Keratinocyte (primary cell): ENCODE results near the gene PDRG1. TPM values are rescaled to one million over a fixed set of nuclear protein-coding genes. Genes with fewer than 3 reads are reported as not detected.

Experiments
- DNase-seq: peaks from one replicate; pipeline ENCODE4 v3.0.0-alpha.2; 2011; ENCODE audit warnings: low read depth, missing footprints, low spot score
- FAIRE-seq: peaks from 2 replicates; lab custom pipeline; 2011; peaks lifted over from hg19 to GRCh38; lab: Jason Lieb, UNC
- H2AFZ ChIP-seq: 2 replicates; pipeline ENCODE4 v1.6.0; 2012; ENCODE audit warnings: low read length, control low read depth, inconsistent platforms; ENCODE audit not compliant: control insufficient read depth
- H3K27ac ChIP-seq: 2 replicates; pipeline ENCODE4 v1.5.1; 2011; ENCODE audit warnings: low read length; ENCODE audit not compliant: control insufficient read depth, insufficient read depth
- H3K27me3 ChIP-seq: 3 replicates; pipeline ENCODE4 v1.6.0; 2011; ENCODE audit warnings: low read length; ENCODE audit not compliant: control insufficient read depth, insufficient read depth; ENCODE audit errors: extremely low read depth
- H3K36me3 ChIP-seq, 2 experiments: 2 replicates in 1 of 2; 3 replicates in 1 of 2; pipeline ENCODE4 v1.5.1; 2011; ENCODE audit warnings: low read length in 2 of 2, mild to moderate bottlenecking in 1 of 2; ENCODE audit not compliant: control insufficient read depth in 2 of 2, insufficient read depth in 2 of 2; ENCODE audit errors: extremely low read depth in 1 of 2
- H3K4me1 ChIP-seq: 3 replicates; pipeline ENCODE4 v1.5.1; 2011; ENCODE audit warnings: low read length; ENCODE audit not compliant: control insufficient read depth, insufficient read depth; ENCODE audit errors: extremely low read depth
- H3K4me2 ChIP-seq: 3 replicates; pipeline ENCODE4 v1.6.0; 2011; ENCODE audit warnings: low read depth, low read length; ENCODE audit not compliant: control insufficient read depth, insufficient read depth; ENCODE audit errors: extremely low read depth
- H3K4me3 ChIP-seq, 3 experiments: fragments of 200-600 bp in 1 of 3; sonication (generic) in 1 of 3; 2 replicates in 2 of 3; 3 replicates in 1 of 3; pipeline ENCODE4 v1.5.1; 2011 to 2016; ENCODE audit warnings: low read length in 3 of 3, mild to moderate bottlenecking in 3 of 3, control low read depth in 2 of 3, inconsistent platforms in 1 of 3, low read depth in 1 of 3, mixed read lengths in 1 of 3, mixed run types in 1 of 3, moderate library complexity in 1 of 3; ENCODE audit not compliant: control insufficient read depth in 2 of 3, insufficient read depth in 2 of 3; ENCODE audit errors: extremely low read depth in 1 of 3
- H3K79me2 ChIP-seq: 2 replicates; pipeline ENCODE4 v1.6.0; 2012; ENCODE audit warnings: low read length; ENCODE audit not compliant: control insufficient read depth, insufficient read depth
- H3K9ac ChIP-seq: 3 replicates; pipeline ENCODE4 v1.6.0; 2011; ENCODE audit warnings: low read length; ENCODE audit not compliant: control insufficient read depth, insufficient read depth; ENCODE audit errors: extremely low read depth
- H3K9me1 ChIP-seq: 3 replicates; pipeline ENCODE4 v1.6.0; 2011; ENCODE audit warnings: low read length; ENCODE audit not compliant: control insufficient read depth, insufficient read depth; ENCODE audit errors: extremely low read depth
- H3K9me3 ChIP-seq: 2 replicates; pipeline ENCODE4 v1.5.1; 2012; ENCODE audit warnings: low read depth, low read length; ENCODE audit not compliant: control insufficient read depth
- H4K20me1 ChIP-seq: 3 replicates; pipeline ENCODE4 v1.6.0; 2011; ENCODE audit warnings: low read length; ENCODE audit not compliant: control insufficient read depth, insufficient read depth; ENCODE audit errors: extremely low read depth
- EZH2 ChIP-seq: IDR thresholded peaks from one replicate; pipeline ENCODE4 v1.6.1; 2012; ENCODE audit warnings: inconsistent platforms, mild to moderate bottlenecking, low read length, moderate library complexity
- dilution Hi-C: fragments of 300-500 bp; cut with MboI; formaldehyde crosslinking; loops from one replicate; pipeline ENCODE4 v1.7.0; 2020; ENCODE audit warnings: low sequenced_read_pairs; ENCODE audit not compliant: extremely low pct_ligation_motif_present
- polyA plus RNA-seq, 5 experiments: library from polyadenylated mRNA; depleted of rRNA in 3 of 5; stranded (reverse) in 3 of 5; stranded (forward) in 1 of 5; unstranded in 1 of 5; fragments of >200 nt; gene quantifications; 1 replicate in 1 of 5; 2 replicates in 3 of 5; 3 replicates in 1 of 5; pipeline versions ENCODE4 v1.2.1 to v1.2.3, GENCODE V29; 2011 to 2012; ENCODE audit warnings: missing spikeins in 2 of 5, low read depth in 1 of 5, low replicate concordance in 1 of 5
- TF ChIP-seq, protein P1 (sequence below), 3 experiments: IDR thresholded peaks in 1 of 3; conservative IDR thresholded peaks in 1 of 3; optimal IDR thresholded peaks in 1 of 3; 2 replicates in 2 of 3; 3 replicates in 1 of 3; pipeline versions ENCODE3 to v1.5.1; 2011; ENCODE audit warnings: low read length in 3 of 3, mild to moderate bottlenecking in 3 of 3, moderate library complexity in 2 of 3, control low read depth in 1 of 3, inconsistent platforms in 1 of 3; ENCODE audit not compliant: insufficient read depth in 2 of 3; ENCODE audit errors: extremely low read depth in 1 of 3

The PDRG1 gene
- polyA plus RNA-seq, 1 donor (not counting 4 experiments of a cell fraction or from before 2014, with no cell fraction given), result 15.3 TPM

DNA sequence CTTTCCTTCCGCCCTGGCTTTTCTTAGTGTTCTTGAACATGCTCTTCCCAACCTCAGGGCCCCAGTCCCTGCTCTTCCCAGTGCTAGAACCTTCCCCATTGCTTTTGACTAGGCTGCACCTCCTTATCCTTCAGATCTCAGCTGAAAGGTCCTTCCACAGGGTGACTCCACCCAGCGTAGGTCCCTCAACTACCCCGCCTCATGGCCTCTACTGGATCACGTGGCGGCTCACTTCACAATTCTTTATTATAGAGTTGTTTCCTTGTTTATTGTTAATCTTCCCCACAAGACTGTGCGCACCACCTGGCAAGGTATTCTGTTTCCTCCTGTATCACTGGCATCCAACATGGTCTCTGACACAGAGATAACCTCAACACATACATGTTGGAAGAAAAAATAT, 50.2 kb downstream of the PDRG1 start:
- H3K4me3 ChIP-seq, result no peak overlapping the region
- dilution Hi-C loops, result no loop called here
- no peaks in the 10 kb centered on the region for H4K20me1 ChIP-seq

DNA sequence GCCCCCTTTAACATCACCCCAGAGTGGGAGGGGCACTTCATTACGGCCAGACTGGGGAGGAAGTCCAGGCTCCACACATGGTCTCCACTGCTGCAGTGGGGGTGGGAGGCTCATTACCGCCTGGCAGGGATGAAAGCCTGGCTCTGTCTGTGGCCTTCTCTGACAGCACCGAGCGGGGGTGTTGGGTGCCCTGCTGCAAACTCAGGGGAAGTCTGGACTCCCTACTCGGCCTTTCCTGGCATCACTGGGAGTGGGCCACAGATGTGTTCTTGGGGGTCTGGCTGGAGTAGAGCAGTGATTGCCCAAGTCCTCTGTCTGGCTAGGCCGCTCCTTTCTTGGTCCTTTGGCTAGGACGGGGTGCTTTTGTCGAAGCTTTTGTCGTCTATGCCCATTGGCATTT, 54.3 kb downstream of the PDRG1 start:
- no peak overlapping the region for H3K4me3 ChIP-seq
- no peaks in the 10 kb centered on the region for H4K20me1 ChIP-seq
- dilution Hi-C loops, result no loop called here
- no peaks in the 10 kb centered on the region for H3K4me1 ChIP-seq
- H3K4me2 ChIP-seq, result no peak overlapping the region
- no peaks in the 10 kb centered on the region for H3K79me2 ChIP-seq
- H3K9ac ChIP-seq, result no peak overlapping the region
- no peaks in the 10 kb centered on the region for H3K36me3 ChIP-seq
- no peaks in the 10 kb centered on the region for H3K9me3 ChIP-seq
- H2AFZ ChIP-seq, result no peak overlapping the region
- H3K27me3 ChIP-seq, result no peaks in the 10 kb centered on the region
- no peak overlapping the region for H3K27ac ChIP-seq
- DNase-seq, result no peak
- TF ChIP-seq, protein P1, sequence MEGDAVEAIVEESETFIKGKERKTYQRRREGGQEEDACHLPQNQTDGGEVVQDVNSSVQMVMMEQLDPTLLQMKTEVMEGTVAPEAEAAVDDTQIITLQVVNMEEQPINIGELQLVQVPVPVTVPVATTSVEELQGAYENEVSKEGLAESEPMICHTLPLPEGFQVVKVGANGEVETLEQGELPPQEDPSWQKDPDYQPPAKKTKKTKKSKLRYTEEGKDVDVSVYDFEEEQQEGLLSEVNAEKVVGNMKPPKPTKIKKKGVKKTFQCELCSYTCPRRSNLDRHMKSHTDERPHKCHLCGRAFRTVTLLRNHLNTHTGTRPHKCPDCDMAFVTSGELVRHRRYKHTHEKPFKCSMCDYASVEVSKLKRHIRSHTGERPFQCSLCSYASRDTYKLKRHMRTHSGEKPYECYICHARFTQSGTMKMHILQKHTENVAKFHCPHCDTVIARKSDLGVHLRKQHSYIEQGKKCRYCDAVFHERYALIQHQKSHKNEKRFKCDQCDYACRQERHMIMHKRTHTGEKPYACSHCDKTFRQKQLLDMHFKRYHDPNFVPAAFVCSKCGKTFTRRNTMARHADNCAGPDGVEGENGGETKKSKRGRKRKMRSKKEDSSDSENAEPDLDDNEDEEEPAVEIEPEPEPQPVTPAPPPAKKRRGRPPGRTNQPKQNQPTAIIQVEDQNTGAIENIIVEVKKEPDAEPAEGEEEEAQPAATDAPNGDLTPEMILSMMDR (optimal IDR thresholded peaks at IDR 0.05 in 1 of 3, IDR thresholded peaks at IDR 0.05 in 1 of 3, conservative IDR thresholded peaks at IDR 0.05 in 1 of 3; ENCODE audit: extremely low read depth in 1 of 3, insufficient read depth in 2 of 3, low read length in 3 of 3), result no peak
- no peak for TF ChIP-seq EZH2
- no peaks in the 10 kb centered on the region for H3K9me1 ChIP-seq
- no peak for FAIRE-seq

More for the DNA sequence above, 50.2 kb downstream of the PDRG1 start:
- Histone ChIP-seq H3K27me3 (no peaks in the 10 kb centered on the region), H2AFZ (no peak overlapping the region), H3K9me1 (no peaks in the 10 kb centered on the region), H3K9me3 (no peaks in the 10 kb centered on the region), H3K4me1 (no peaks in the 10 kb centered on the region), H3K36me3 (no peaks in the 10 kb centered on the region), H3K4me2 (no peak overlapping the region), H3K9ac (no peak overlapping the region), H3K79me2 (no peaks in the 10 kb centered on the region), H3K27ac (no peak overlapping the region)
- FAIRE-seq, result no peak
- no peak for DNase-seq
- TF ChIP-seq, protein P1 (optimal IDR thresholded peaks at IDR 0.05 in 1 of 3, IDR thresholded peaks at IDR 0.05 in 1 of 3, conservative IDR thresholded peaks at IDR 0.05 in 1 of 3; ENCODE audit: extremely low read depth in 1 of 3, insufficient read depth in 2 of 3, low read length in 3 of 3), result no peak
- TF ChIP-seq EZH2, result no peak
